Effector memory CD4-positive, alpha-beta T cell (primary cell): Measurements from ENCODE around the gene GORASP1.

ENCODE experiments used
- DNase-seq, 3 donors: peaks; one replicate each; pipeline ENCODE4 v3.0.0-alpha.2; 2020
- H3K27ac ChIP-seq: 2 replicates; pipeline ENCODE4 v1.7.0; 2013; ENCODE audit warnings: mild to moderate bottlenecking, low read length, moderate library complexity; ENCODE audit not compliant: insufficient read depth, poor library complexity, severe bottlenecking
- H3K27me3 ChIP-seq: replicated peaks from 2 replicates; pipeline ENCODE4 v1.7.0; 2013; ENCODE audit warnings: mild to moderate bottlenecking, low read length; ENCODE audit not compliant: insufficient read depth, control insufficient read depth, poor library complexity, severe bottlenecking
- H3K36me3 ChIP-seq: 2 replicates; pipeline ENCODE4 v1.7.0; 2013; ENCODE audit warnings: mild to moderate bottlenecking, low read length, moderate library complexity; ENCODE audit not compliant: control insufficient read depth, insufficient read depth
- H3K4me1 ChIP-seq: 2 replicates; pipeline ENCODE4 v1.7.0; 2013; ENCODE audit warnings: low read length, mild to moderate bottlenecking; ENCODE audit not compliant: control insufficient read depth, insufficient read depth, poor library complexity, severe bottlenecking
- H3K4me3 ChIP-seq: 2 replicates; pipeline ENCODE4 v1.7.0; 2013; ENCODE audit warnings: low read length, low read depth, mild to moderate bottlenecking; ENCODE audit not compliant: insufficient read depth, poor library complexity, severe bottlenecking
- H3K9me3 ChIP-seq: 2 replicates; pipeline ENCODE4 v1.7.0; 2013; ENCODE audit warnings: mild to moderate bottlenecking, low read length, moderate library complexity; ENCODE audit not compliant: control insufficient read depth

Gene GORASP1

GRCh38 chr3:39141171-39141995 is 34.0 kb upstream of the GORASP1 start:
- H3K4me1 ChIP-seq: peaks cover 6% of the 10 kb centered on the region
- H3K27ac ChIP-seq: no peak overlapping the region
- H3K4me3 ChIP-seq: no peak overlapping the region
- H3K9me3 ChIP-seq: no peaks in the 10 kb centered on the region
- no peaks in the 10 kb centered on the region for H3K27me3 ChIP-seq
- peaks cover 65% of the 10 kb centered on the region for H3K36me3 ChIP-seq
- peak in 1 of 3 donors; percentile 10 for DNase-seq

GRCh38 chr3:39140341-39140971 is 33.0 kb upstream of the GORASP1 start:
- H3K36me3 ChIP-seq: peaks cover 56% of the 10 kb centered on the region
- no peak for DNase-seq
- no peaks in the 10 kb centered on the region for H3K4me1 ChIP-seq
- no peak overlapping the region for H3K27ac ChIP-seq
- H3K4me3 ChIP-seq: no peak overlapping the region
- H3K9me3 ChIP-seq: no peaks in the 10 kb centered on the region
- H3K27me3 ChIP-seq: no peaks in the 10 kb centered on the region

- no peak for DNase-seq
- no peak overlapping the region for H3K27ac ChIP-seq
- peaks cover 46% of the 10 kb centered on the region for H3K36me3 ChIP-seq
- H3K27me3 ChIP-seq: no peaks in the 10 kb centered on the region
- H3K4me3 ChIP-seq: no peak overlapping the region
- no peaks in the 10 kb centered on the region for H3K4me1 ChIP-seq
- no peaks in the 10 kb centered on the region for H3K9me3 ChIP-seq
Measured at GRCh38 chr3:39139442-39139841, 32.0 kb upstream of the GORASP1 start.

GRCh38 chr3:39138804-39139415 is 31.5 kb upstream of the GORASP1 start:
- Histone ChIP-seq H3K27me3 (no peaks in the 10 kb centered on the region), H3K4me1 (no peaks in the 10 kb centered on the region), H3K9me3 (no peaks in the 10 kb centered on the region), H3K27ac (no peak overlapping the region), H3K36me3 (peaks cover 40% of the 10 kb centered on the region), H3K4me3 (no peak overlapping the region)
- DNase-seq: no peak

GRCh38 chr3:39137991-39138803 is 30.8 kb upstream of the GORASP1 start:
- Histone ChIP-seq H3K27ac (no peak overlapping the region), H3K36me3 (peaks cover 33% of the 10 kb centered on the region), H3K4me1 (no peaks in the 10 kb centered on the region), H3K4me3 (no peak overlapping the region), H3K27me3 (no peaks in the 10 kb centered on the region), H3K9me3 (no peaks in the 10 kb centered on the region)
- DNase-seq: no peak

GRCh38 chr3:39137435-39137936 is 30.1 kb upstream of the GORASP1 start:
- Histone ChIP-seq H3K27ac (no peak overlapping the region), H3K27me3 (no peaks in the 10 kb centered on the region), H3K4me3 (no peak overlapping the region), H3K36me3 (peaks cover 26% of the 10 kb centered on the region), H3K9me3 (no peaks in the 10 kb centered on the region), H3K4me1 (no peaks in the 10 kb centered on the region)
- DNase-seq: no peak

GRCh38 chr3:39136533-39137434 is 29.4 kb upstream of the GORASP1 start:
- H3K4me3 ChIP-seq: no peak overlapping the region
- H3K36me3 ChIP-seq: peaks cover 19% of the 10 kb centered on the region
- DNase-seq: no peak

GRCh38 chr3:39135170-39135805 is 27.9 kb upstream of the GORASP1 start:
- H3K4me3 ChIP-seq: no peak overlapping the region
- H3K4me1 ChIP-seq: no peaks in the 10 kb centered on the region
- no peak for DNase-seq
- no peaks in the 10 kb centered on the region for H3K9me3 ChIP-seq
- peaks cover 5% of the 10 kb centered on the region for H3K36me3 ChIP-seq
- H3K27me3 ChIP-seq: no peaks in the 10 kb centered on the region
- no peak overlapping the region for H3K27ac ChIP-seq

More at GRCh38 chr3:39136533-39137434, 29.4 kb upstream of the GORASP1 start:
- Histone ChIP-seq H3K9me3 (no peaks in the 10 kb centered on the region), H3K4me1 (no peaks in the 10 kb centered on the region), H3K27me3 (no peaks in the 10 kb centered on the region), H3K27ac (no peak overlapping the region)
